WTC11 (cell line): ENCODE results near the gene OTUD1.

Experiments used
- ATF3 ChIP-seq: sonication (generic); formaldehyde crosslinking; conservative IDR thresholded peaks from 2 replicates; pipeline ENCODE4 v1.8.1; 2022; ENCODE audit warnings: mild to moderate bottlenecking, missing genetic modification reagents
- CTCF ChIP-seq: fragments of 200-600 bp; IDR thresholded peaks from 2 replicates; pipeline ENCODE4 v1.8.0; 2022; ENCODE audit warnings: antibody characterized with exemption
- E2F4 ChIP-seq: sonication (generic); formaldehyde crosslinking; IDR thresholded peaks from 2 replicates; pipeline ENCODE4 v1.8.1; 2022; ENCODE audit warnings: low read depth, mild to moderate bottlenecking, moderate library complexity, missing genetic modification reagents, borderline replicate concordance
- ETV6 ChIP-seq: sonication (generic); formaldehyde crosslinking; IDR thresholded peaks from 2 replicates; pipeline ENCODE4 v1.8.1; 2022; ENCODE audit warnings: mild to moderate bottlenecking, missing genetic modification reagents
- FOXK1 ChIP-seq: sonication (generic); formaldehyde crosslinking; IDR thresholded peaks from 2 replicates; pipeline ENCODE4 v1.8.0; 2022; ENCODE audit warnings: mild to moderate bottlenecking, moderate library complexity, missing genetic modification reagents
- FOXP4 ChIP-seq: sonication (generic); formaldehyde crosslinking; IDR thresholded peaks from 2 replicates; pipeline ENCODE4 v1.8.0; 2022; ENCODE audit warnings: mild to moderate bottlenecking, missing genetic modification reagents
- GABPB1 ChIP-seq: sonication (generic); formaldehyde crosslinking; IDR thresholded peaks from 2 replicates; pipeline ENCODE4 v1.8.1; 2023; ENCODE audit warnings: mild to moderate bottlenecking, missing genetic modification reagents
- IRF2 ChIP-seq: sonication (generic); formaldehyde crosslinking; IDR thresholded peaks from 2 replicates; pipeline ENCODE4 v1.8.0; 2022; ENCODE audit warnings: low read depth, missing genetic modification reagents, borderline replicate concordance
- NR3C1 ChIP-seq: sonication (generic); formaldehyde crosslinking; conservative IDR thresholded peaks from 2 replicates; pipeline ENCODE4 v1.8.1; 2023; ENCODE audit warnings: low read depth, mild to moderate bottlenecking, missing genetic modification reagents
- STAT6 ChIP-seq: sonication (generic); formaldehyde crosslinking; conservative IDR thresholded peaks from 2 replicates; pipeline ENCODE4 v1.8.1; 2023; ENCODE audit warnings: mild to moderate bottlenecking, low read depth, missing genetic modification reagents, moderate library complexity
- TCF7 ChIP-seq: sonication (generic); formaldehyde crosslinking; IDR thresholded peaks from 2 replicates; pipeline ENCODE4 v1.8.0; 2022; ENCODE audit warnings: mild to moderate bottlenecking, low read depth, missing genetic modification reagents, moderate library complexity
- ZNF138 ChIP-seq: sonication (generic); formaldehyde crosslinking; conservative IDR thresholded peaks from 2 replicates; pipeline ENCODE4 v1.8.1; 2022; ENCODE audit warnings: mild to moderate bottlenecking, moderate library complexity, missing genetic modification reagents

- TF ChIP-seq ETV6 (CRISPR knock-in tag), result no peak
- no peak for TF ChIP-seq ZNF138 (CRISPR knock-in tag)
- no peak for TF ChIP-seq CTCF
- no peak for TF ChIP-seq NR3C1 (CRISPR knock-in tag)
- no peak for TF ChIP-seq TCF7
- TF ChIP-seq FOXK1 (CRISPR knock-in tag), result no peak
- no peak for TF ChIP-seq IRF2
- no peak for TF ChIP-seq ATF3 (CRISPR knock-in tag)
- no peak for TF ChIP-seq FOXP4 (CRISPR knock-in tag)
- no peak for TF ChIP-seq GABPB1 (CRISPR knock-in tag)
- no peak for TF ChIP-seq E2F4 (CRISPR knock-in tag)
- TF ChIP-seq STAT6 (CRISPR knock-in tag), result no peak
Observed at GRCh38 chr10:23448802-23449570, 10.1 kb downstream of the OTUD1 start.
